C4-2B (cell line): ENCODE results near the gene CYB5R3.

Experiments used
- H3K27ac ChIP-seq: fragments of 450-650 bp; 2 replicates; pipeline ENCODE4 v1.5.1; 2017
- ZFX ChIP-seq: fragments of 450-650 bp; IDR thresholded peaks from 2 replicates; pipeline ENCODE4 v1.6.1; 2017
- TF ChIP-seq, protein P1 (sequence below): fragments of 450-650 bp; conservative IDR thresholded peaks from 2 replicates; pipeline ENCODE4 v1.5.1; 2017; ENCODE audit warnings: mild to moderate bottlenecking

Gene CYB5R3

GRCh38 chr22:42649246-42650099, at the start of gene CYB5R3:
TSS of gene CYB5R3 (minus strand) at chr22:42649392. CDS start at chr22:42649315, 77 bp downstream.
- peak within 1 kb of the TSS; percentile 74 for H3K27ac ChIP-seq
- peak; percentile 83; the same call in 1 of the 2 replicates for TF ChIP-seq ZFX
- TF ChIP-seq, protein P1, sequence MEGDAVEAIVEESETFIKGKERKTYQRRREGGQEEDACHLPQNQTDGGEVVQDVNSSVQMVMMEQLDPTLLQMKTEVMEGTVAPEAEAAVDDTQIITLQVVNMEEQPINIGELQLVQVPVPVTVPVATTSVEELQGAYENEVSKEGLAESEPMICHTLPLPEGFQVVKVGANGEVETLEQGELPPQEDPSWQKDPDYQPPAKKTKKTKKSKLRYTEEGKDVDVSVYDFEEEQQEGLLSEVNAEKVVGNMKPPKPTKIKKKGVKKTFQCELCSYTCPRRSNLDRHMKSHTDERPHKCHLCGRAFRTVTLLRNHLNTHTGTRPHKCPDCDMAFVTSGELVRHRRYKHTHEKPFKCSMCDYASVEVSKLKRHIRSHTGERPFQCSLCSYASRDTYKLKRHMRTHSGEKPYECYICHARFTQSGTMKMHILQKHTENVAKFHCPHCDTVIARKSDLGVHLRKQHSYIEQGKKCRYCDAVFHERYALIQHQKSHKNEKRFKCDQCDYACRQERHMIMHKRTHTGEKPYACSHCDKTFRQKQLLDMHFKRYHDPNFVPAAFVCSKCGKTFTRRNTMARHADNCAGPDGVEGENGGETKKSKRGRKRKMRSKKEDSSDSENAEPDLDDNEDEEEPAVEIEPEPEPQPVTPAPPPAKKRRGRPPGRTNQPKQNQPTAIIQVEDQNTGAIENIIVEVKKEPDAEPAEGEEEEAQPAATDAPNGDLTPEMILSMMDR: no peak

DNA sequence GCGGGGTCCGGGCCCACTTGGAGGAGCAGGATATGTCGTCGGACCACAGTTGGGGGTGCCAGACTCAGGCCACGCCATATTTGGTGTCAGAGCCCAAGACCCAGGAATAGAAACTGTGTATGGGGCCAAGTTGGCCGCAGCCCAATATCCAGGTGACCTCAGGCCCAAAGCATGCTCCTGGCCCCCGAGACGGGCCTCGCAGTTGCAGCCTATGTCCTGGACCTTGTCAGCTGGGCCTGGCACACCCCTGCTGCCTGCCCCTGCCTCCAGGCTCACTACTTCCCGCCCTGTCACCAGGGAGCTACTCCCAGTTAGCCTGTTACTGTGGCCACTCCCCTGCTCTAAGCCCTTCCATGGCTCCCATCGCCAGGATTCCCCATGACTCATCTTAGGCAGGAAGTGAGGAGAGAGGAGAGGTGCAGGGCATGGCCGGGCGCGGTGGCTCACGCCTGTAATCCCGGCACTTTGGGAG, 48.4 kb upstream of the CYB5R3 start:
- no peak overlapping the region for H3K27ac ChIP-seq
- no peak for TF ChIP-seq ZFX
- TF ChIP-seq, protein P1: no peak

DNA sequence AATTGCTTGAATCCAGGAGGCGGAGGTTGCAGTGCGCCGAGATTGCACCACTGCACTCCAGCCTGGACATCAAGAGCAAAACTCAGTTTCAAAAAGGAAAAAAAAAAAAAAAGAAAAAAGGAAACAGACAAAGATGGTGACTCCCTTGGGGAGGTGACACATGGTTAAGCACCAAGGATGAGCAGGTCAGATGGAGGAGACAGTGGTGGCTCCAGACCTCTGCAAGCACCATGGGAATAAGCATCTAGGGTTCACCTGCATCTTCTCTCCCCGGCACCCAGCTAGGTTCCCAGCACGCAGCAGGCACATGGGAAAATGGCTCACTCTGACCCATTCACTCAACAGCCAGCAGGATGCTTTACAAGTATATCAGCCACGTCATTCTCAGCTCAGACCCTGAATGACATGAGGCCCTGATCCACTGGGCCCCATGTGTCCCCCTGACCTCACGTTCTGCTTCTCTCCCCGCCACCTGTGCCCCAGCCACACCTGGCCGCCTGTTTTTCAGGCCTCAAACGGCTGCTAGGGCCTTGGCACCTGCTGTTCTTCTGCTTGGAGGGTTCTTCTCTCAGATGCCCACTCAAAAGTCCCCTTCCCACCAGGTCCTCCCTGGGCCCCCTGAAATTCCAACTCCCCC, 47.3 kb upstream of the CYB5R3 start:
- TF ChIP-seq, protein P1: no peak
- TF ChIP-seq ZFX: no peak

GRCh38 chr22:42695294-42695693, 46.1 kb upstream of the CYB5R3 start:
- H3K27ac ChIP-seq: no peak overlapping the region
- TF ChIP-seq ZFX: no peak
- TF ChIP-seq, protein P1: no peak

More for the DNA sequence above, 47.3 kb upstream of the CYB5R3 start:
- H3K27ac ChIP-seq: no peak overlapping the region

DNA sequence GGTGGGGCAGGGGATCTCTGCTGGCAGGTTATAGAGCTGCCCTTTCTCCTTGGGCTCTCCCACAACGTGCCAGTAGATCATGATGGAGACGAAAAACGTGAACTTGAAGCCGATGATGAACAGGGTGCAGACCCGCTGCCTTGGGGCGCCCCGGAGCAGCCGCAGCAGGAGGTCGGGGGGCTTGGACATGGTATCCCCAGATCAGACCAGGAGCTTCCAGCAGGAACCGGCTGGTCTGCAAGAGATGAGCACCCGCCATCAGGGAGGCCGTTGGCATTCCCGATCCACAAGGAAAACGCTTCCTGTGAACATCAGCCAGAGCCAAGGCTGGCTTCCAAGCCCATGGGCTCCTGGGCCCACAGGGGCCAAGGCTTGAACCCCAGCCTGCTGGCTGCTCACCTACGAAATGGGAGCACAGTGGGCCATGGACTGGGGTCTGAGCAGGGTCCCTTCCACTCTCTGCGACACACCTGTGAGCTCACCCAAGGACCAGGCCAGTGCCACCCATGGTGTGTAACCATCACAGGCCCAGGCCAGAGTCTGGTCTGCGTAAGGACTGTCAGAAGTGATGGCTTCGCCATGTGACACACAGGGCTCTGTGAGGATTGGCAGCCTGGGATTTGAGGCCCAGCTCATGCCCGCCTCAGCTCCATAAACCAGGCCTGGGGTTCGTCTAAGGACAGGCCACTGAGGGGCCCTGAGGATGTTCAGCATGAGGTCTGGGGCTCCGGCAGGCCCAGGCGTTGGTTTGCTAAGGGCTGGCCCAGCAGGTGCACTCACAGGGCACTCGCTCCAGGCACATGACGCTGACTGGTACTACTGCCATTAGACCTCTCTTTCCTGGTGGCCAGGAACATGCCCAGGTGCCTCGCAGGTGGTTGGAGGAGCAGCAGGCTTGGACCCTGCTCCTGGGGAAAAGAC, 44.8 kb upstream of the CYB5R3 start:
- TF ChIP-seq, protein P1: no peak
- TF ChIP-seq ZFX: no peak

GRCh38 chr22:42693055-42693762, 44.0 kb upstream of the CYB5R3 start:
- TF ChIP-seq ZFX: no peak
- TF ChIP-seq, protein P1: no peak

More for the DNA sequence above, 44.8 kb upstream of the CYB5R3 start:
- no peak overlapping the region for H3K27ac ChIP-seq

More at GRCh38 chr22:42693055-42693762, 44.0 kb upstream of the CYB5R3 start:
- no peak overlapping the region for H3K27ac ChIP-seq
